ENCODE measurements around the gene MESP2. TPM values are rescaled to one million over a fixed set of nuclear protein-coding genes. Genes with fewer than 3 reads are reported as not detected.

Gene MESP2
- total RNA-seq, 1 experiment from 2014 or later: 0.28 TPM

DNA sequence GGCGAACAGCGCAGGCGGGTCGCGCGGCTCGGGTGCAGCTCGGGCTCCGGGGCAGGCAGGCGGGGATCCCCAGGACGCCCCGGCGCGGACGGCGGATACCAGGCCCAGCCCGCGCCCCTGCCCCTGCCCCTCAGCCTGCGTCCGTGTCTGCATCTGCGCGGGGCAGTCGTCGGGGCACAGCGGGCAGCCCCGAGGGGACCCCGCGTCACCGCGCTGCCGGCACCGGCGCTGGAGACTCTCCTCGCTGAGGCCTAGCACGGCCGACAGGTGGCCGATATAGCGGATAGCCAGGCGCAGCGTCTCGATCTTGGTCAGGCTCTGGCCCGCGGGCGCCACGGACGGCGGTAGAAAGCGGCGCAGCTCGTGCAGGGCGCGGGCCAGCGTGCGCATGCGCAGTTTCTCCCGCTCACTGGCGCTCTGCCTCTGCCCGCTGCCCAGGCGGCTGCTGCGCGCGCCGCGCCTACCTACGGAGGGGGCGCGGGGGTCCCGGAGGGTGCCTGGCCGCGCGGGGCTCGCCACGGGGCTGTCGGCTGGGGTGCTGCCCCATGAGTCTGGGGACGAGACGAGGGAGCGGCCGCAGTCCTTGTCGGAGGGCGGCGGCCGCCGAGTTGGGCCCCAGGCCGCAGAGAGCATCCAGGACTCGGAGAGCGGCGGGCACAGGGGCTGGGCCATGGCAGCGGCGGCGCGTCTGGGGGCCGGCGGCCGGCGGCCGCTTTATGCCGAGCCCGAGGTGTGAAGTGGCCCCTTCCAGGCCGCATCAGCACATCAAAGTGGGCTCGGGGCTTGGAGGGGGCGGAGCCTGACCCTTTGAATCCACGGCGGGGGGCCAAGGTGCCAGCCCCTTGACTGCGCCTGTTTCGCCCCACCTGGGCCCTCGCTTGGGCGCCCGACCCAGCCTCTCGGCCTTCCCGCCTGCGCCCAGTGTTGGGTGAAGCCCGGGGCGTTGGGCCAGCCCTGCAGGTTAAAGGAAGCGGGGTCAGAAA lies 25.3 kb upstream of the MESP2 start, which contains the start of gene MESP1:
MESP1 (minus strand) TSS at position 690 of the 983 bp plus-strand sequence; CDS start at position 672, 18 bp downstream.
- H3K23me2 ChIP-seq (ENCODE audit: insufficient read length, low read depth, low read length, poor library complexity, severe bottlenecking): peaks cover 8% of the 10 kb centered on the region
- H2BK20ac ChIP-seq (ENCODE audit: low read depth, low read length, poor library complexity, severe bottlenecking): no peak within 1 kb of the TSS
- no peak within 1 kb of the TSS for H2BK5ac ChIP-seq (ENCODE audit: insufficient read length, low read length)
- no peak within 1 kb of the TSS for H4K5ac ChIP-seq (ENCODE audit: insufficient read length, low read depth, low read length)
- H3K9me3 Mint-ChIP-seq: no peaks in the 10 kb centered on the region; a peak in 1 of 5 replicates
- H4K8ac ChIP-seq (replicated peaks; ENCODE audit: insufficient read length, low read depth, low read length): no peak within 1 kb of the TSS
- no peak within 1 kb of the TSS for H2AK5ac ChIP-seq (ENCODE audit: insufficient read length, low read length)
- H3K79me1 ChIP-seq (ENCODE audit: insufficient read depth, low read depth, low read length, poor library complexity, severe bottlenecking): no peaks in the 10 kb centered on the region
- H3K79me2 ChIP-seq (ENCODE audit: insufficient read depth, low read length): no peaks in the 10 kb centered on the region
- H3K27ac Mint-ChIP-seq: no peak within 1 kb of the TSS
- no peaks in the 10 kb centered on the region for H4K20me1 ChIP-seq (ENCODE audit: control insufficient read depth, insufficient read depth, insufficient read length)
- H3K9me3 ChIP-seq (ENCODE audit: control insufficient read depth, low read depth, low read length): no peaks in the 10 kb centered on the region
- peaks cover 17 to 21% of the 10 kb centered on the region in 2 experiments for H3K4me1 Mint-ChIP-seq
- TF ChIP-seq, protein P1, sequence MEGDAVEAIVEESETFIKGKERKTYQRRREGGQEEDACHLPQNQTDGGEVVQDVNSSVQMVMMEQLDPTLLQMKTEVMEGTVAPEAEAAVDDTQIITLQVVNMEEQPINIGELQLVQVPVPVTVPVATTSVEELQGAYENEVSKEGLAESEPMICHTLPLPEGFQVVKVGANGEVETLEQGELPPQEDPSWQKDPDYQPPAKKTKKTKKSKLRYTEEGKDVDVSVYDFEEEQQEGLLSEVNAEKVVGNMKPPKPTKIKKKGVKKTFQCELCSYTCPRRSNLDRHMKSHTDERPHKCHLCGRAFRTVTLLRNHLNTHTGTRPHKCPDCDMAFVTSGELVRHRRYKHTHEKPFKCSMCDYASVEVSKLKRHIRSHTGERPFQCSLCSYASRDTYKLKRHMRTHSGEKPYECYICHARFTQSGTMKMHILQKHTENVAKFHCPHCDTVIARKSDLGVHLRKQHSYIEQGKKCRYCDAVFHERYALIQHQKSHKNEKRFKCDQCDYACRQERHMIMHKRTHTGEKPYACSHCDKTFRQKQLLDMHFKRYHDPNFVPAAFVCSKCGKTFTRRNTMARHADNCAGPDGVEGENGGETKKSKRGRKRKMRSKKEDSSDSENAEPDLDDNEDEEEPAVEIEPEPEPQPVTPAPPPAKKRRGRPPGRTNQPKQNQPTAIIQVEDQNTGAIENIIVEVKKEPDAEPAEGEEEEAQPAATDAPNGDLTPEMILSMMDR (conservative IDR thresholded peaks at IDR 0.05): peak; percentile 79
- H3K27me3 ChIP-seq (ENCODE audit: insufficient read depth, low read length): peaks cover 42% of the 10 kb centered on the region
- H3K9ac ChIP-seq (ENCODE audit: extremely low read depth, insufficient read length, low read length): no peak within 1 kb of the TSS
- no peak within 1 kb of the TSS for H2BK120ac ChIP-seq (ENCODE audit: low read depth, low read length, poor library complexity, severe bottlenecking)
- no peak within 1 kb of the TSS for H3K56ac ChIP-seq (ENCODE audit: insufficient read length, low read depth, low read length)
- peaks cover 0 to 3% (median 0%) of the 10 kb centered on the region in 3 experiments; a peak in 1 of 7 replicates for H3K36me3 Mint-ChIP-seq (ENCODE audit: insufficient read depth in 1 of 3, low read depth in 3 of 3)
- no peak within 1 kb of the TSS for H3K14ac ChIP-seq (ENCODE audit: insufficient read depth, low read length)
- H3K18ac ChIP-seq (ENCODE audit: insufficient read length, low read depth, low read length): no peak within 1 kb of the TSS
- peak within 1 kb of the TSS; percentile 48 to 78 for H3K4me3 Mint-ChIP-seq
- peaks cover 44% of the 10 kb centered on the region for H3K27me3 Mint-ChIP-seq (ENCODE audit: low read depth)
- no peak within 1 kb of the TSS for H4K91ac ChIP-seq (ENCODE audit: insufficient read length, low read depth, low read length)
- H3K4ac ChIP-seq (ENCODE audit: low read depth, low read length): no peak within 1 kb of the TSS
- H3T11ph ChIP-seq (ENCODE audit: low read length): no peak within 1 kb of the TSS
- H2BK15ac ChIP-seq (ENCODE audit: low read depth, low read length): no peak within 1 kb of the TSS
- H2BK12ac ChIP-seq (ENCODE audit: insufficient read length, low read depth, low read length): no peak within 1 kb of the TSS
- H3K4me1 ChIP-seq (ENCODE audit: insufficient read depth, low read length): no peaks in the 10 kb centered on the region; the same call in 1 of the 2 replicates
- no peak within 1 kb of the TSS for H3K23ac ChIP-seq (ENCODE audit: insufficient read length, low read depth, low read length)
- no CpG with 5 or more reads among the region's 114 CpGs for whole genome bisulfite sequencing (ENCODE audit: extremely low coverage, insufficient read length, low lambda C conversion rate)
- H3K4me2 ChIP-seq (ENCODE audit: insufficient read depth, insufficient read length, low read length): peak within 1 kb of the TSS; percentile 68
- H3K27ac ChIP-seq (ENCODE audit: insufficient read length, low read depth, low read length): no peak within 1 kb of the TSS
- peak; percentile 95 for DNase-seq
- no peak within 1 kb of the TSS for H2AFZ ChIP-seq (ENCODE audit: low read length)
